H1 (cell line): ENCODE data around the gene ITGA6. TPM values are rescaled to one million over a fixed set of nuclear protein-coding genes. Genes with fewer than 3 reads are reported as not detected.

ENCODE experiments used
- CTCF ChIA-PET: fragments of 300-600 bp; sonication (Branson Sonifier 250); formaldehyde crosslinking; loops from one replicate; lab custom pipeline; 2021; ENCODE audit not compliant: partially characterized antibody; lab: Charles Lee
- POLR2A ChIA-PET: fragments of 300-600 bp; sonication (Branson Sonifier 250); formaldehyde crosslinking; loops from one replicate; lab custom pipeline; 2021; ENCODE audit warnings: inconsistent platforms; ENCODE audit not compliant: partially characterized antibody; lab: Charles Lee
- DNase-seq, 2 experiments: peaks; one replicate each; pipeline versions ENCODE4 v3.0.0 to v3.0.0-alpha.2; 2010 to 2022; ENCODE audit warnings: low spot score in 2 of 2, low read depth in 1 of 2, mixed read lengths in 1 of 2
- FAIRE-seq: peaks from 2 replicates; lab custom pipeline; 2011; peaks lifted over from hg19 to GRCh38; lab: Jason Lieb, UNC
- H2AFZ ChIP-seq: 2 replicates; pipeline ENCODE4 v1.8.1; 2012; ENCODE audit warnings: low read length, inconsistent platforms
- H2AK5ac ChIP-seq: 2 replicates; pipeline ENCODE4 v1.6.1; 2013; ENCODE audit warnings: low read depth, low read length
- H2BK120ac ChIP-seq: replicated peaks from 2 replicates; pipeline ENCODE3; 2013; ENCODE audit warnings: low read depth, low read length, inconsistent platforms
- H2BK12ac ChIP-seq: 2 replicates; pipeline ENCODE4 v1.6.1; 2013; ENCODE audit warnings: low read depth, low read length
- H2BK15ac ChIP-seq: 2 replicates; pipeline ENCODE4 v1.6.1; 2013; ENCODE audit warnings: low read length
- H2BK20ac ChIP-seq: 2 replicates; pipeline ENCODE4 v1.6.1; 2013; ENCODE audit warnings: low read length
- H2BK5ac ChIP-seq: 2 replicates; pipeline ENCODE4 v1.6.1; 2013; ENCODE audit warnings: low read depth, low read length
- H3K14ac ChIP-seq: 2 replicates; pipeline ENCODE4 v1.6.1; 2013; ENCODE audit warnings: inconsistent platforms; ENCODE audit not compliant: insufficient read length
- H3K18ac ChIP-seq: 2 replicates; pipeline ENCODE4 v1.6.1; 2013; ENCODE audit warnings: low read length; ENCODE audit errors: extremely low read depth
- H3K23ac ChIP-seq: 2 replicates; pipeline ENCODE4 v1.6.1; 2013; ENCODE audit warnings: inconsistent platforms; ENCODE audit not compliant: insufficient read length
- H3K23me2 ChIP-seq: 2 replicates; pipeline ENCODE4 v1.6.1; 2013; ENCODE audit warnings: low read depth, low read length
- H3K27ac ChIP-seq: 2 replicates; pipeline ENCODE4 v1.6.1; 2011; ENCODE audit warnings: low read depth, low read length, inconsistent platforms
- H3K27me3 ChIP-seq, 4 experiments: replicated peaks in 1 of 4; 1 replicate in 1 of 4; 2 replicates in 3 of 4; pipeline versions ENCODE4 v1.6.1 to v1.8.1; 2011 to 2013; ENCODE audit warnings: low read length in 3 of 4, mild to moderate bottlenecking in 3 of 4, inconsistent platforms in 2 of 4, mixed read lengths in 2 of 4, moderate library complexity in 1 of 4; ENCODE audit not compliant: control insufficient read depth in 3 of 4, insufficient read depth in 3 of 4; ENCODE audit errors: extremely low read depth in 1 of 4
- H3K36me3 ChIP-seq, 4 experiments: 2 replicates each; pipeline versions ENCODE4 v1.6.1 to v1.8.1; 2011 to 2013; ENCODE audit warnings: mild to moderate bottlenecking in 4 of 4, low read length in 3 of 4, moderate library complexity in 2 of 4, control low read depth in 1 of 4, inconsistent platforms in 1 of 4; ENCODE audit not compliant: insufficient read depth in 4 of 4, control insufficient read depth in 2 of 4
- H3K4ac ChIP-seq: replicated peaks from 2 replicates; pipeline ENCODE3; 2013; ENCODE audit warnings: low read length, low read depth, mixed read lengths, inconsistent platforms; ENCODE audit not compliant: insufficient read length
- H3K4me1 ChIP-seq, 4 experiments: replicated peaks in 1 of 4; 1 replicate in 1 of 4; 2 replicates in 3 of 4; pipeline versions ENCODE4 v1.6.1 to v1.8.1; 2011 to 2013; ENCODE audit warnings: low read length in 3 of 4, inconsistent platforms in 2 of 4, mixed read lengths in 1 of 4; ENCODE audit not compliant: insufficient read depth in 4 of 4, control insufficient read depth in 3 of 4
- H3K4me2 ChIP-seq, 2 experiments: 2 replicates each; pipeline versions ENCODE4 v1.6.1 to v1.8.1; 2011 to 2013; ENCODE audit warnings: low read depth in 2 of 2, low read length in 2 of 2, control low read depth in 1 of 2, inconsistent platforms in 1 of 2, mild to moderate bottlenecking in 1 of 2; ENCODE audit not compliant: insufficient read depth in 1 of 2
- H3K4me3 ChIP-seq, 4 experiments: fragments of 200-600, 300-600 bp in 1 of 4; sonication (generic), shearing (Covaris generic), sonication (Bioruptor Twin) in 1 of 4; 2 replicates each; pipeline versions ENCODE4 v1.5.1 to v1.8.1; 2011 to 2016; ENCODE audit warnings: low read length in 4 of 4, low read depth in 3 of 4, control low read depth in 2 of 4, inconsistent platforms in 2 of 4, mild to moderate bottlenecking in 2 of 4, mixed read lengths in 1 of 4, moderate library complexity in 1 of 4; ENCODE audit not compliant: insufficient read depth in 2 of 4; ENCODE audit errors: extremely low read depth in 1 of 4
- H3K56ac ChIP-seq: replicated peaks from 2 replicates; pipeline ENCODE3; 2013; ENCODE audit warnings: low read depth, mild to moderate bottlenecking, mixed read lengths, low read length, inconsistent platforms; ENCODE audit not compliant: insufficient read length
- H3K79me1 ChIP-seq: 2 replicates; pipeline ENCODE4 v1.6.1; 2013; ENCODE audit warnings: low read depth, low read length, control low read depth
- H3K79me2 ChIP-seq, 2 experiments: 2 replicates each; pipeline versions ENCODE4 v1.6.1 to v1.8.1; 2012 to 2013; ENCODE audit warnings: low read length in 2 of 2, mild to moderate bottlenecking in 2 of 2, inconsistent platforms in 1 of 2; ENCODE audit not compliant: insufficient read depth in 2 of 2, control insufficient read depth in 1 of 2
- H3K9ac ChIP-seq, 4 experiments: replicated peaks in 1 of 4; 1 replicate in 1 of 4; 2 replicates in 3 of 4; pipeline versions ENCODE4 v1.6.1 to v1.8.1; 2011 to 2013; ENCODE audit warnings: low read depth in 3 of 4, low read length in 3 of 4, control low read depth in 2 of 4, mild to moderate bottlenecking in 2 of 4, moderate library complexity in 2 of 4, inconsistent platforms in 1 of 4; ENCODE audit errors: extremely low read depth in 1 of 4
- H3K9me3 ChIP-seq, 2 experiments: 2 replicates each; pipeline versions ENCODE4 v1.6.1 to v1.8.1; 2012 to 2013; ENCODE audit warnings: mild to moderate bottlenecking in 2 of 2, moderate library complexity in 2 of 2, control low read depth in 1 of 2, inconsistent platforms in 1 of 2, low read depth in 1 of 2, low read length in 1 of 2, mixed read lengths in 1 of 2; ENCODE audit not compliant: insufficient read depth in 2 of 2
- H4K20me1 ChIP-seq, 2 experiments: replicated peaks in 1 of 2; 2 replicates each; pipeline versions ENCODE3 to v1.8.1; 2011 to 2013; ENCODE audit warnings: inconsistent platforms in 2 of 2, low read length in 2 of 2, mild to moderate bottlenecking in 1 of 2; ENCODE audit not compliant: insufficient read depth in 2 of 2, control insufficient read depth in 1 of 2
- H4K5ac ChIP-seq: 2 replicates; pipeline ENCODE4 v1.6.1; 2013; ENCODE audit warnings: low read length, low read depth, mixed read lengths, inconsistent platforms; ENCODE audit not compliant: insufficient read length
- H4K8ac ChIP-seq: 2 replicates; pipeline ENCODE4 v1.8.0; 2013; ENCODE audit warnings: mild to moderate bottlenecking, moderate library complexity, low read length, inconsistent platforms; ENCODE audit not compliant: insufficient read depth; ENCODE audit errors: extremely low read depth
- H4K91ac ChIP-seq: replicated peaks from 2 replicates; pipeline ENCODE3; 2013; ENCODE audit warnings: low read length, mixed read lengths, inconsistent platforms; ENCODE audit not compliant: insufficient read length
- BACH1 ChIP-seq: IDR thresholded peaks from 2 replicates; pipeline ENCODE4 v1.6.1; 2012; ENCODE audit warnings: low read length, improper control_type of control experiment
- CHD1 ChIP-seq: IDR thresholded peaks from 2 replicates; pipeline ENCODE4 v1.6.1; 2012; ENCODE audit warnings: low read depth, low read length, improper control_type of control experiment
- HDAC6 ChIP-seq: IDR thresholded peaks from one replicate; pipeline ENCODE4 v1.7.1; 2012; ENCODE audit warnings: low read depth, mild to moderate bottlenecking, inconsistent platforms, low read length, moderate library complexity
- MAFK ChIP-seq: IDR thresholded peaks from 2 replicates; pipeline ENCODE4 v1.6.1; 2012; ENCODE audit warnings: low read depth, mild to moderate bottlenecking, improper control_type of control experiment, low read length
- RNF2 ChIP-seq: fragments of 200-900, 300-1000 bp; sonication (generic); IDR thresholded peaks from 2 replicates; pipeline ENCODE4 v1.7.1; 2016; ENCODE audit warnings: borderline replicate concordance, low read depth, mild to moderate bottlenecking, antibody characterized with exemption, low read length; ENCODE audit not compliant: poor library complexity, severe bottlenecking; ENCODE audit errors: missing control alignments
- SIRT6 ChIP-seq: IDR thresholded peaks from one replicate; pipeline ENCODE4 v1.7.1; 2012; ENCODE audit warnings: low read length, inconsistent platforms
- SP2 ChIP-seq: IDR thresholded peaks from 2 replicates; pipeline ENCODE4 v1.6.1; 2012; ENCODE audit warnings: mild to moderate bottlenecking, low read length, inconsistent platforms
- WGBS, 2 experiments: shearing (Covaris generic) in 1 of 2; methylation state at CpG; one replicate each; pipeline versions ENCODE4 v1.1.6 to v1.1.7; 2013 to 2015; ENCODE audit warnings: low lambda C conversion rate in 2 of 2, mixed read lengths in 2 of 2, inconsistent platforms in 1 of 2, low coverage in 1 of 2, missing lambda C conversion rate in 1 of 2; ENCODE audit not compliant: insufficient replicate concordance in 2 of 2, insufficient coverage in 1 of 2, insufficient read length in 1 of 2; ENCODE audit errors: extremely low coverage in 1 of 2, missing lambda C conversion rate in 1 of 2; 5-methylcytosine and 5-hydroxymethylcytosine counted together
- polyA plus RNA-seq, 7 experiments: library from polyadenylated mRNA; depleted of rRNA in 3 of 7; stranded (reverse) in 5 of 7; unstranded in 2 of 7; fragments of >200 nt in 5 of 7; fragments of 200-250 nt in 2 of 7; gene quantifications; 1 replicate in 5 of 7; 2 replicates in 1 of 7; 4 replicates in 1 of 7; pipeline versions ENCODE4 v1.2.1 to v1.2.3, GENCODE V29; 2011 to 2013; ENCODE audit warnings: missing spikeins in 2 of 7, mixed read lengths in 2 of 7
- total RNA-seq: library from RNA; stranded (reverse); fragmentation: NEBNext Ultra II Directional; extraction: Animal tissue kit (Norgen Biotek cat#: 25700); gene quantifications from 2 replicates; pipeline ENCODE4 v1.2.1, GENCODE V29; 2021

Gene ITGA6
- total and polyA plus RNA-seq, 2 of the 8 experiments (the other 6 are each of a cell fraction or from before 2014, with no cell fraction given), result 26.9 to 118 TPM

DNA sequence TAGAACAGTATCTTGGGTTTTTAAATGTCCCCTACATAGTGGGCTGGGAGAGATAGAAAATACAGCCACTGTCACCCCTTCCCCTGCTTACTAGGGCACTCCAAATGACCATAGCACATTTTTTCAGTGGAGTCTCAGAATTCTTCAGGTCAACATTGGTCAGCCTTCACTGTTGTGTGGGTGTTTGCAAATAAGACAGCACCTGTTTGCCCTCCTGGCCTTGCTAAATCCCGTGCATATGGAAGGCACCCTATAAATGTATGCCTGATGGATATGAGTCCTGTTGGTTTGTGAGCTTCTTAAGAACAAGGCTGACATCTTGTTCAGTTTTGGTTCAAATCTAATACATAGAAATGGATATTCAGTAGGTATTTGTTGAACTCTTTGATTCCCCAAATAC, 12.5 kb downstream of the ITGA6 start:
- Histone ChIP-seq H3K79me2 (peaks cover 41 to 99% of the 10 kb centered on the region in 2 experiments), H4K91ac (no peak overlapping the region), H3K4ac (no peak overlapping the region), H2BK20ac (no peak overlapping the region), H3K23me2 (no peaks in the 10 kb centered on the region), H2AFZ (no peak overlapping the region), H2BK12ac (no peak overlapping the region), H2BK15ac (no peak overlapping the region), H2BK120ac (no peak overlapping the region), H3K18ac (no peak overlapping the region), H3K14ac (no peak overlapping the region), H3K9me3 (no peaks in the 10 kb centered on the region), H2AK5ac (no peak overlapping the region), H3K4me2 (no peak overlapping the region), H3K56ac (no peak overlapping the region), H2BK5ac (no peak overlapping the region), H3K36me3 (0 out of 8 replicates have a peak, but pooled peaks cover 0 to 2% (median 0%) of the 10 kb centered on the region in 4 experiments), H3K9ac (no peak overlapping the region), H4K20me1 (peaks cover 11 to 17% of the 10 kb centered on the region in 2 experiments), H4K8ac (no peak overlapping the region), H3K4me1 (peaks cover 3 to 49% (median 27%) of the 10 kb centered on the region in 4 experiments), H3K27ac (no peak overlapping the region), H3K23ac (no peak overlapping the region), H3K79me1 (peaks cover 21% of the 10 kb centered on the region), H3K4me3 (no peak overlapping the region), H4K5ac (no peak overlapping the region), H3K27me3 (no peaks in the 10 kb centered on the region)
- TF ChIP-seq SIRT6 (no peak), RNF2 (no peak), SP2 (no peak), BACH1 (no peak), MAFK (no peak), HDAC6 (no peak), CHD1 (no peak)
- no peak for DNase-seq
- ChIA-PET POLR2A (interaction anchor here (2.6 to 2.7 kb wide), 2 partner anchors 10 to 13 kb away, joined by 9 to 13 read pairs; partner anchors contain the start of gene ITGA6), CTCF (interaction anchor here (1.0 to 36.1 kb wide), 6 partner anchors 1 to 155 kb away, joined by 3 to 634 read pairs (median 5); partner anchors contain the start of gene ITGA6)
- 83% methylated on average over 1 of the region's 1 CpG; no CpG with 5 or more reads in 1 of the 2 experiments for WGBS, 2 experiments
- no peak for FAIRE-seq
